Measurements from ENCODE around the gene NR6A1.

The NR6A1 gene

DNA sequence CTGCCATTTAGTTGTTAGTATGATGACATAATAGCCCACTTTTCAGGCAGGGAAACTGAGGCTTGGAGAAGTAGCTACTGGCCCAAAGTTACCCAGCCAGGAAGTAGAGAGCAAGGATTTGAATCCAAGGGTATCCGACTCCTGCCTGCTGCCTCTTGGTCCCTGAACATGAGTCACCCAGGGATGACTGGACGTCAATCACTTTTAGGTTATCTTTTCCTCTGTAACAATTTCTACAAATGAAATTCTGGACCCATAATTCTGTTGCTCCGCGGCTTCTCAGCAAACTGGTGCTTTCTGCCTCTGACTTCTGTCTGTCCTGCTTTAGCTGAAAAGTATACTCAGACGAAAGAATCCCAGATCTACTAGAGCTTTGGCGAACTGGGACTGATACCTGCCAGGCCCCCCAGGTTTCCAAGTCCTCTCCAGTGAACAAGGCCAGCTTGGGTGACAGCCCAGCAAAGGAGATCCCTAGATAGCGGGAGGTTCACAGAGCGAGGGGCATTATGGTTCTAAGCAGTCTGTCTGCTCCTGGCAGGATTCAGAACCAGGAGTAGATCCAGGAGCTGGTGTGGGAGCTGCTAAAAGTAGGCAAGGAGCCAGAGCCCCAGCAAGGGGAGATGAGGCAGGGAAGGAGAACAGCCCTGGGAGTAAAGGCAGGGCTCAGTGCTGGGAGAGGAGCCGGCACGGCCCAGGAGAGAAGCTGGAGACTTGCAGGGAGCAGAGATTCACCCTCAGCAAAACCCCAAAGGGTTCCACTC is 26.4 kb upstream of the NR6A1 start:
- Histone ChIP-seq H3K27ac (ENCODE audit: extremely low read depth, low read depth, low read length) (no peak overlapping the region), H3K4me3 (ENCODE audit: low read depth, low read length) (no peak overlapping the region), H3K36me3 (ENCODE audit: control insufficient read depth in 2 of 2, insufficient read depth in 1 of 2, low read length in 2 of 2) (no peaks in the 10 kb centered on the region), H3K9me3 (ENCODE audit: control insufficient read depth, insufficient read depth, low read depth, low read length) (no peaks in the 10 kb centered on the region), H3K4me1 (ENCODE audit: control insufficient read depth, insufficient read depth, low read length) (no peaks in the 10 kb centered on the region)
- TF ChIP-seq ZNF610 (tag by site-specific recombination; IDR thresholded peaks at IDR 0.05; ENCODE audit: borderline replicate concordance) = no peak
- TF ChIP-seq ZNF341 (tag by site-specific recombination; IDR thresholded peaks at IDR 0.05; ENCODE audit: low read depth) = peak; percentile 86
- no peak for TF ChIP-seq ZNF140 (tag by site-specific recombination; IDR thresholded peaks at IDR 0.05)
- TF ChIP-seq ZNF157 (tag by site-specific recombination; IDR thresholded peaks at IDR 0.05) = no peak
- ChIA-PET CTCF (interaction anchor here (0.5 to 6.6 kb wide), 10 partner anchors 18 to 1504 kb away, joined by 3 to 73 read pairs (median 4); partner anchors contain the start of genes OLFML2A and WDR38), POLR2A (interaction anchor here (1.7 kb wide), 1 partner anchor 18 kb away, joined by 4 read pairs; no protein-coding TSS in a partner anchor)

DNA sequence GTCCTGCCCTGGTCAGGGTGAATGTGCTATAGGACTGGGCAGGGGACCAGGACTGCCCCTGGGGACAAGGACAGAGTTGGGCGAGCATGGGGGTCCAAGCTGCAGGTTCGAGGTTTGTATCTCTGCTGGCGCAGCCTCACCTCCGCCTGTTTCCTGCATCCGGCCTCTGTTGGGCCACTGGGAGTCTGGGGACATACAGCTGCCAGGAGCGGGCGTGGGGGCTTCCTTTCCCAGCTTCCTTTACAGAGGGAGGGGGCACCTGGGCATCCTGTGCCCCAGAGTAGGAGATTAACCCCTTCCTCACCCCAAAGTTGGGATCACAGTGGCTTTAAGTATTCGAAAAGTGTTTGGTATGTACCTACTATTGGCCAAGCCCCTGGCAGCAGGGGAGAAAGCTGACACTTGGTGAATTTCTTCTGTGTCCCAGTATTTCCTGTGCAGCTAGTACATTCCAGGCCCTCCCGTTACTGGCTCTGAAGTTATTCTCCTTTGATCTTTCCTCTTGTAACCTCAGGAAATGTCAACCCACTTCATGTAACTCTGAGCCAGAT is 24.8 kb upstream of the NR6A1 start:
- no peaks in the 10 kb centered on the region for H3K36me3 ChIP-seq (ENCODE audit: control insufficient read depth in 2 of 2, insufficient read depth in 1 of 2, low read length in 2 of 2)
- no peak overlapping the region for H3K4me3 ChIP-seq (ENCODE audit: low read depth, low read length)
- no peaks in the 10 kb centered on the region for H3K4me1 ChIP-seq (ENCODE audit: control insufficient read depth, insufficient read depth, low read length)
- no peaks in the 10 kb centered on the region for H3K9me3 ChIP-seq (ENCODE audit: control insufficient read depth, insufficient read depth, low read depth, low read length)
- no peak overlapping the region for H3K27ac ChIP-seq (ENCODE audit: extremely low read depth, low read depth, low read length)
- no peak for TF ChIP-seq ZNF600 (tag by site-specific recombination; IDR thresholded peaks at IDR 0.05)
- TF ChIP-seq ZNF664 (tag by site-specific recombination; IDR thresholded peaks at IDR 0.05) = peak; percentile 39; the same call in 1 of the 2 replicates
- no peak for TF ChIP-seq ZNF211 (tag by site-specific recombination; IDR thresholded peaks at IDR 0.05; ENCODE audit: low read depth)
- TF ChIP-seq ZNF175 (tag by site-specific recombination; IDR thresholded peaks at IDR 0.05) = no peak
- ChIA-PET POLR2A (no interaction called here), CTCF (interaction anchor here (0.5 to 6.6 kb wide), 12 partner anchors 13 to 58 kb away, joined by 3 to 73 read pairs (median 8); partner anchors contain the start of genes OLFML2A and WDR38)

DNA sequence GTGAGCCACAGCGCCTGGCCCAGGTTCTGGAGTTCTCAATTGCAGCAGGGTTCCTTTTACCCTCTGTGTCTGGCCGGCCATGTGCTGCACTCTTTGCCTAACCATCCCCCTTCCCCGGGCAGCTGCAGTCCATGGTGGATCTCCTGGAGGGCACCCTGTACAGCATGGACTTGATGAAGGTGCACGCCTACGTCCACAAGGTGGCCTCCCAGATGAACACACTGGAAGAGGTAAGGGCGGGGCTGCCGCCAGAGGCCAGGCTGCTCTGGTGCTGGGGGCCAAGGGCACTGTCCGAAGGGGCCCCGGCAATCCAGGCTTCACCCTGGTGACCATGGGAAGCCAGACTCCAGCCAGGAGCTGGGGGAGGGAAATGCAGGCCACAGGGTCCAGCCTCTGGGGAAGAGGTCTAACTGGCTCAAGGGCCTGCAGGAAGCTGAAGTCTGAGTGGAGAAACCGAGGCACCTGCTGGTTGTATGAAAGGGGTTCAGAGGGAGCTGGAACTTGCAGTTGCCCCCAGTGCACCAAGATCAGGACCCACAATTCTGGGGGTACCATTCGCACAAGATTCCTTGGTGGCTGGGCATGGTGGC is 23.9 kb upstream of the NR6A1 start:
- H3K27ac ChIP-seq (ENCODE audit: extremely low read depth, low read depth, low read length) = no peak overlapping the region
- CTCF ChIA-PET = interaction anchor here (0.7 to 7.9 kb wide), 11 partner anchors 14 to 59 kb away, joined by 3 to 73 read pairs (median 10); partner anchors contain the start of genes NR6A1, OLFML2A and WDR38
- TF ChIP-seq ZNF426 (tag by site-specific recombination; IDR thresholded peaks at IDR 0.05) (no peak), ZNF629 (tag by site-specific recombination; IDR thresholded peaks at IDR 0.05) (no peak), ZNF48 (tag by site-specific recombination; IDR thresholded peaks at IDR 0.05) (no peak), ZNF324 (tag by site-specific recombination; IDR thresholded peaks at IDR 0.05) (no peak), ZNF433 (tag by site-specific recombination; IDR thresholded peaks at IDR 0.05; ENCODE audit: low read depth) (no peak), ZIC2 (tag by site-specific recombination; IDR thresholded peaks at IDR 0.05) (0 out of 2 replicates have a peak, but pooled peaks have one; percentile 19)
- TF ChIP-seq, protein P1, sequence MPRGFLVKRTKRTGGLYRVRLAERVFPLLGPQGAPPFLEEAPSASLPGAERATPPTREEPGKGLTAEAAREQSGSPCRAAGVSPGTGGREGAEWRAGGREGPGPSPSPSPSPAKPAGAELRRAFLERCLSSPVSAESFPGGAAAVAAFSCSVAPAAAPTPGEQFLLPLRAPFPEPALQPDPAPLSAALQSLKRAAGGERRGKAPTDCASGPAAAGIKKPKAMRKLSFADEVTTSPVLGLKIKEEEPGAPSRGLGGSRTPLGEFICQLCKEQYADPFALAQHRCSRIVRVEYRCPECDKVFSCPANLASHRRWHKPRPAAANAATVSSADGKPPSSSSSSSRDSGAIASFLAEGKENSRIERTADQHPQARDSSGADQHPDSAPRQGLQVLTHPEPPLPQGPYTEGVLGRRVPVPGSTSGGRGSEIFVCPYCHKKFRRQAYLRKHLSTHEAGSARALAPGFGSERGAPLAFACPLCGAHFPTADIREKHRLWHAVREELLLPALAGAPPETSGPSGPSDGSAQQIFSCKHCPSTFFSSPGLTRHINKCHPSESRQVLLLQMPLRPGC (tag by site-specific recombination; IDR thresholded peaks at IDR 0.05) = no peak
- TF ChIP-seq, protein P2, sequence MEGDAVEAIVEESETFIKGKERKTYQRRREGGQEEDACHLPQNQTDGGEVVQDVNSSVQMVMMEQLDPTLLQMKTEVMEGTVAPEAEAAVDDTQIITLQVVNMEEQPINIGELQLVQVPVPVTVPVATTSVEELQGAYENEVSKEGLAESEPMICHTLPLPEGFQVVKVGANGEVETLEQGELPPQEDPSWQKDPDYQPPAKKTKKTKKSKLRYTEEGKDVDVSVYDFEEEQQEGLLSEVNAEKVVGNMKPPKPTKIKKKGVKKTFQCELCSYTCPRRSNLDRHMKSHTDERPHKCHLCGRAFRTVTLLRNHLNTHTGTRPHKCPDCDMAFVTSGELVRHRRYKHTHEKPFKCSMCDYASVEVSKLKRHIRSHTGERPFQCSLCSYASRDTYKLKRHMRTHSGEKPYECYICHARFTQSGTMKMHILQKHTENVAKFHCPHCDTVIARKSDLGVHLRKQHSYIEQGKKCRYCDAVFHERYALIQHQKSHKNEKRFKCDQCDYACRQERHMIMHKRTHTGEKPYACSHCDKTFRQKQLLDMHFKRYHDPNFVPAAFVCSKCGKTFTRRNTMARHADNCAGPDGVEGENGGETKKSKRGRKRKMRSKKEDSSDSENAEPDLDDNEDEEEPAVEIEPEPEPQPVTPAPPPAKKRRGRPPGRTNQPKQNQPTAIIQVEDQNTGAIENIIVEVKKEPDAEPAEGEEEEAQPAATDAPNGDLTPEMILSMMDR (tag by site-specific recombination; IDR thresholded peaks at IDR 0.05) = peak; percentile 44; the same call in 1 of the 2 replicates
- TF ChIP-seq, protein P3, sequence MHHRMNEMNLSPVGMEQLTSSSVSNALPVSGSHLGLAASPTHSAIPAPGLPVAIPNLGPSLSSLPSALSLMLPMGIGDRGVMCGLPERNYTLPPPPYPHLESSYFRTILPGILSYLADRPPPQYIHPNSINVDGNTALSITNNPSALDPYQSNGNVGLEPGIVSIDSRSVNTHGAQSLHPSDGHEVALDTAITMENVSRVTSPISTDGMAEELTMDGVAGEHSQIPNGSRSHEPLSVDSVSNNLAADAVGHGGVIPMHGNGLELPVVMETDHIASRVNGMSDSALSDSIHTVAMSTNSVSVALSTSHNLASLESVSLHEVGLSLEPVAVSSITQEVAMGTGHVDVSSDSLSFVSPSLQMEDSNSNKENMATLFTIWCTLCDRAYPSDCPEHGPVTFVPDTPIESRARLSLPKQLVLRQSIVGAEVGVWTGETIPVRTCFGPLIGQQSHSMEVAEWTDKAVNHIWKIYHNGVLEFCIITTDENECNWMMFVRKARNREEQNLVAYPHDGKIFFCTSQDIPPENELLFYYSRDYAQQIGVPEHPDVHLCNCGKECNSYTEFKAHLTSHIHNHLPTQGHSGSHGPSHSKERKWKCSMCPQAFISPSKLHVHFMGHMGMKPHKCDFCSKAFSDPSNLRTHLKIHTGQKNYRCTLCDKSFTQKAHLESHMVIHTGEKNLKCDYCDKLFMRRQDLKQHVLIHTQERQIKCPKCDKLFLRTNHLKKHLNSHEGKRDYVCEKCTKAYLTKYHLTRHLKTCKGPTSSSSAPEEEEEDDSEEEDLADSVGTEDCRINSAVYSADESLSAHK (tag by site-specific recombination; IDR thresholded peaks at IDR 0.05) = no peak

More for the DNA sequence above, 23.9 kb upstream of the NR6A1 start:
- Histone ChIP-seq H3K4me3 (ENCODE audit: low read depth, low read length) (no peak overlapping the region), H3K4me1 (ENCODE audit: control insufficient read depth, insufficient read depth, low read length) (no peaks in the 10 kb centered on the region), H3K9me3 (ENCODE audit: control insufficient read depth, insufficient read depth, low read depth, low read length) (no peaks in the 10 kb centered on the region), H3K36me3 (ENCODE audit: control insufficient read depth in 2 of 2, insufficient read depth in 1 of 2, low read length in 2 of 2) (no peaks in the 10 kb centered on the region)
- POLR2A ChIA-PET = no interaction called here

Measured in HEK293 (cell line).